HG02678 (cell line): Measurements from ENCODE around the gene AKR7A2.
"Not testable (repeated sequence)": the region's sequence is repeated elsewhere in the genome, so short reads cannot be mapped to it uniquely, and the experiment has no call there.

ENCODE experiments used
- ATAC-seq: cut with Tn5 transposase; IDR thresholded peaks from one replicate; pipeline ENCODE4 v1.9.1; 2021; ENCODE audit warnings: mild to moderate bottlenecking, moderate library complexity; ENCODE audit not compliant: unreplicated experiment

AKR7A2 gene

DNA sequence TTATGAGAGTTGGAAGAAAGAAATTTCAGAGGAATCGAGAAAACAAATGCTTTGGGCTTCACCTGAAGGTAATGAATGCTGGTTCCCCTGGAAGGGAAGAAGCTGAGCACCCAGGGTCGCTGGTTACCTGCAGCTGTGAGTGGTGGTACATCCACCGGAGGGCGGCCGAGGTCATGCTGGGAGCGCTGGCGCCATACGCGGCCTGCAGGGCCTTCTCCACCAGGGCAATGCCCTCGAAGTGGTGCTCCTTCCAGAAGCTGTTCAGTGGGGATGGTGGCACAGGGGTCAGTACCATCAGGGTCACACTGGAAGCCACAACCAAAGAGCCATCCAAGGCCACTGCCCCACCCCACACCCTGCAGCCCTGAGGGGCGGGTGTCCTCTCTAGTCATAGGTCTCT is 43.5 kb downstream of the AKR7A2 start:
- no peak for ATAC-seq

DNA sequence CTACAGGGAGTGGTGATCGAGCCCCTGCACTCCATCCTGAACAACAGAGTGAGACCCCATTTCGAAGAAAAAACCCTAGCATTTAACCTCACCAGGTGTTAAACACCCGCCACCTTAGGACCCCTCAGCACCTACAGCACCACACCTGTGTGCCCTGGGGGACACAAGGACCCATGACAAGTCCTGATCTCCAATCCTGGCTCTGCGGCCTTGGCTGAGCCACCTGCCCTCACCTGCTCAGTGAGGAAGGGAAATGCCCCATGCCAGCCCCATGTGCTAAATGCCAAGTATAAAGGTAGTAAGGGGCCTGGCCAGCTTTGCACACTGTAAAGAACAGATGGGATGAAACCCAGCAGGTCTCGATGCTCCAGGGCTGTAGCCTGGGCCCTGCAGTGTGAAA is 49.2 kb downstream of the AKR7A2 start:
- no peak for ATAC-seq

DNA sequence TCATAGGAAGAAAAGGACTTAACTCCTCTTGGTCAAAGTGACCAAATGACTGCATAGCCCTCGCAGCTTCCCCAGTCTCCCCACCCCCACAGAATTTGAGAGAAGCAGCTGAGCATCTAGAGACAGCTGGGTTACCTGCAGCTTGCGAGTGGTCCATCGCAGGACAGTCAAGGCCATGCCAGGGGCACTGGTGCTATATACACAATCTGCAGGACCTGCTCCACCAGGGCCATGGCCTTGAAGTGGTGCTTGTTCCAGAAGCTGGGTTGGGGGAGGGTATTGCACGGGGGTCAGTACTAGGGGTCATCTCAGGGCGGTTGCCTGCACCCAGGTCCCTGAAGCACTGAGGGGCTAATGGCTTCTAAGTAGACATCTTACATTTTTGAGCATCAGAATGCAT is 49.9 kb downstream of the AKR7A2 start:
- ATAC-seq = no peak

DNA sequence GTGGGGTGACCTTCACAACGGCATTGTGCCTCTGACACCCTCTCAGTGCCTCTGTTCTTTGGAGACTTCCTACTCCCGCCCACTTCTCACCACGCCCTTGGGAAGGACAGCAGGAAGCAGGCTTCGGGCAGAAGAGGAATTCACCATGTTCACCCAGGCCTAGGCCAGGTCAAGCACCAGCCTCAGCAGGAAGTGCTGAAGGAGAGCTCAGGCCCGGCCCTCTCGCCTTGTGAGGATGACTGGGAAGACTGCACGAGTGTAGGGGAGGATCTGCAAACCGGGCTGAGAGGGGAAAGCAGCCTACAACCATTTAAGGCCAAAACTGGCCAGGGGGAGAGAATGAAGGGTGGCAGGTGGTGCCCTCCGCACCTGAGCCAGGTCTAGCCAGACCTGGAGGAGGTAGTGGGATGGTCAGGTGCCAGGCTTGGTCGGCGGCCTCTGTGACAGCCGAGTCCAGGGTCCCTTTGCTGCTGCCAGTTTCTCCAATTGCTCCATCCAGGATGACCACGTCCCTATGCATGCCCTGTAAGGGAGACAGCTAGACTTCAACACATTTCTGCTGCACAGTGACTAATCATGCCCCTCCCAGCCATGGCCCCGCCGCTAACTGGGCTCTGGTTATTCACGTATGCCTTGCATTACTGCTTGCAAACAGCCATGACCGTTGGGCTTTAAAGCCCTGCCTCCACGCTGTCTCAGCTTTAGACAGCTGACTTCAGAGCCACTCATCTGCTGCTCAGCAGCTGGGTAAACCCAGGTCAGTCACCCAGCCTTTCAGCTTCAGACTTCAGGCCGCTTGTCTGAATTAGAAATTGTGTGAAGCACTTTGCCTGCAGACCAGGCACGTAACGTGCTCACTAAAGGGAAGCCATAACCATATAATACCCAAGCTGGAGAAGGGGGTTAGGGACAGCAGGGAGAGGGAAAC is 51.5 kb downstream of the AKR7A2 start:
- no peak for ATAC-seq

DNA sequence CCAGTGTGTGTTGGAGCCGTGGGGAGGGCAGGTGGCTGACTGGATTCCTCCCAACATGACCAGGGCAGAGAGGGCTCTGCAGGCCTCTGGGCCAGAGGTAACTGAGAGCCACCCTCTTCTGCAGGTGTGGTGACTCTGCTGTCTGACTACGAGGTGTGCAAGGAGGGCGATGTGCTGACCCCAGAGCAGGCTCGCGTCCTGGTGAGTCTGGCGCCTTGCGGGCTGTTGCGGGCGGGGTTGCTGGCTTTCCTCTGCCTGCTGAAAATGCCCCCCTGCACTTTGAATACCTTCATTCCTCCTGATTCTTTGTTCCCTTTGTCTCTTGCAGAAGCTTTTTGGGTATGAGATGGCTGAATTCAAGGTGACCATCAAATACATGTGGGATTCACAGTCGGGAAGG is 53.6 kb downstream of the AKR7A2 start:
- no peak for ATAC-seq

DNA sequence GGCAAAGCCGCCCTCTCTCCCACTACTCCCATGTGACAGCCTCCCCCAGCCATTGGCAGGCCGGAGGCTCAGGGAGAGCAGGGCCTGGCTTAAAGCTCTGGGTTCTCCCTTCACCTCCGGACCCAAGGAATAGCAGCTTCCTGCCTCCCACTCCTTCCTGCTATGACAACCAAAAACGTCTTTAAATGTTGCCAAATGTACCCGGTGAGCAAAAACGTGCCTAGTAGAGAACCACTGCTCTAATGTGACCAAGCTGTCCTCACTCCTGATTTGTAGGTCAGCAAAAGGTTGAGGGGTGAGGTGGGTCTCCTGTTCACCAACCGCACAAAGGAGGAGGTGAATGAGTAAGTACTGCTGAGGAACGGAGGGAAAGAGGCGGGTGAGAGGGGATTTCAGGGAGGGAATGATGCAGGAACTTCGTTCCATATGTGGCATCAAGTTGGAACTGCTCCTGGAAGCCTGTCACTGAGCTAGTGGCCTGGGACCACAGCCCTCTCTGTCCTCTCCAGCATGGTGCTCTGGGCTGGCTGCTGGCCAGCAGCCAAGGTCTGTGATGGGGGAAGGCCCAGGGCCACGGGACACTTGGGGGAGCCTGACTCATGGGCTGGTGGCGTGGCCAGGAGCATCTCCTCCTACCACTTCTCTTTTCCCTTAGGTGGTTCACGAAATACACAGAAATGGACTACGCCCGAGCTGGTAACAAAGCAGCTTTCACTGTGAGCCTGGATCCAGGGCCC is 54.6 kb downstream of the AKR7A2 start:
- ATAC-seq = no peak

DNA sequence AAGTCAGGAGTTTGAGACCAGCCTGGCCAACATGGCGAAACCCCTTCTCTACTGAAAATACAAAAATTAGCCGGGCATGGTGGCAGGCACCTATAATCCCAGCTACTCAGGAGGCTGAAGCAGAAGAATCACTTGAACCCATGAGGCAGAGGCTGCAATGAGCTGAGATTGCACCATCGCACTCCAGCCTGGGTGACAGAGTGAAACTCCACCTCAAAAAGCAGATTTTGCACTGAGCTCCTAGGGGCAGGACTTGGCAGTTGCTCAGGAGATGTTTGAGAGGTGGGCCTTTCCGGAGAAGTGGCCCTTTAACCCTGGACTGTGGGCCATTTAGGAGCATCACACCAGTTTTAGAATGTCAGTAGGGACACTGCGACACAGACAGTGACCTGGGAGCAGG is 55.6 kb downstream of the AKR7A2 start:
- not testable (repeated sequence) for ATAC-seq

DNA sequence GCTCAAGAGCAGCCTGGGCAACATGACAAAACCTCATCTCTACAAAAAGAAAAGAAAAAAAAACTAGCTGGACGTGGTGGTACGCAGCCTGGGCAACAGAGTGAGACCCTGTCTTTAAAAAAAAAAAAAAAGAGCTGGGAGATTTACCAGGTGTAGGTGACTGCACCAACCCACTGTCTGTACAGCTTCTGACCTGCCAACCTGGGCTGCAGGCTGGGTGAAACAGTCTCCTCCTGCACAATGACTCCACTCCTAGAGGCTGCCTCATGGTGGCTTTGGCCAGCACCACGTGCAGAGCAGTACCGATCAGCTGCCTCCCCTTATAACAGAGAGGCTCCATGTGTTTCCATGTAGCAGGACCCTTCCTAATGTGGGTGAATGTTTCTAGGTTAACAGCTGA is 56.7 kb downstream of the AKR7A2 start:
- no peak for ATAC-seq

DNA sequence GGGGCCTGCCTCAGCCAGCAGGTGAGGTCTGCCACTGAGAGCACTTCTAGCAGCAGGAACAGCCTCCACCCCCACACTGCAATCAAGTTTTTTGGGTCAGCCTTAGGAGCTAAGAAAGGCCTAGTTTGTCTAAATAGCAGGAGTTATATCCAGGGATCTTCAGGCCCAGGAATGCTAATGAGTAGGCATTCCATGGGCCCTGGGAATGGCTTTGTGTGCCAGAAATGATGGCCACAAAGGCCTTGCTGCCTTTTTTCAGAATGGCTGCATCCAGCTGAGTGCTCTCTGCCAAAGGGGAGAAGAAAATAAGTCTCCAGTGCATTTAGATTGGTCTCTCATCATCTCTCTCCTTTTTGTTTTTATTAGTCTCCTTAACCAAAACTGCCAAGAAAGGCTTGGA is 57.5 kb downstream of the AKR7A2 start:
- ATAC-seq = no peak
